Esophagus muscularis mucosa (tissue), 3 donors: ENCODE data around the gene SDK1.

Source experiments
- CTCF ChIP-seq, 3 experiments: fragments of 200-600 bp in 2 of 3; fragments of 450-650 bp in 1 of 3; sonication (generic) in 2 of 3; IDR thresholded peaks; one replicate each; pipeline ENCODE4 v1.5.1; 2017 to 2019; ENCODE audit warnings: antibody characterized with exemption in 3 of 3, mild to moderate bottlenecking in 2 of 3, moderate library complexity in 1 of 3
- POLR2AphosphoS5 ChIP-seq, 2 donors: sonication (generic); formaldehyde crosslinking; IDR thresholded peaks; one replicate each; pipeline ENCODE4 v1.6.1; 2017; ENCODE audit warnings: antibody characterized with exemption in 2 of 2

- TF ChIP-seq CTCF (IDR thresholded peaks at IDR 0.05) (no peak), POLR2AphosphoS5 (IDR thresholded peaks at IDR 0.05) (no peak)
Observed at GRCh38 chr7:3846738-3847137, 545.7 kb downstream of the SDK1 start.
